Vagina (tissue), 2 donors: Measurements from ENCODE around the gene COMMD6.

Experiments
- POLR2A ChIP-seq, 2 donors: fragments of 450-650 bp; IDR thresholded peaks; one replicate each; pipeline ENCODE4 v1.6.1; 2017; ENCODE audit warnings: antibody characterized with exemption in 2 of 2, mild to moderate bottlenecking in 2 of 2, moderate library complexity in 2 of 2
- POLR2AphosphoS5 ChIP-seq, 2 donors: sonication (generic); formaldehyde crosslinking; IDR thresholded peaks; one replicate each; pipeline ENCODE4 v1.9.0; 2017; ENCODE audit warnings: antibody characterized with exemption in 2 of 2, mild to moderate bottlenecking in 2 of 2, low read depth in 1 of 2; ENCODE audit not compliant: insufficient read depth in 1 of 2
- TF ChIP-seq, protein P1 (sequence below), 3 experiments: fragments of 450-650 bp in 2 of 3; fragments of 200-600 bp in 1 of 3; sonication (generic) in 1 of 3; IDR thresholded peaks; one replicate each; pipeline ENCODE4 v1.5.1; 2017 to 2019; ENCODE audit warnings: antibody characterized with exemption in 3 of 3, mild to moderate bottlenecking in 2 of 3, moderate library complexity in 2 of 3

DNA sequence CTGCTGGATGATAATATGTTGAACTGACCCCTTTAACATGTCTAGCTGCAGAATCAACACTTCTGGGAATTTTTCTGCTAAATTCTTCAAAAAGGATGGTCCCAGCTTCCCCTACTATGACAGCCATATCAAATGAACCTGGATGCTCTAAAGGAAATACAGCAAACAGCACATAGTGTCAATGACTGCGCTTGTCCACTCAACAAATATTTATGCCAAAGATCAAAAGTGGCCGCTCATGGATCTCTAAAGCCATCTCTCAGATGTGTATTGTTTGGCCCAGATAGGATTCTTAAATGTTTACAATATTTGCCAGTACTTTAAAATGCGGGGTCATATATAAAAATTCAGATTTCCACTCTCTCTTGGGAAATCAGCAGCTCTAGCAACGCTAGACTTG lies 59.0 kb downstream of the COMMD6 start:
- TF ChIP-seq, protein P1, sequence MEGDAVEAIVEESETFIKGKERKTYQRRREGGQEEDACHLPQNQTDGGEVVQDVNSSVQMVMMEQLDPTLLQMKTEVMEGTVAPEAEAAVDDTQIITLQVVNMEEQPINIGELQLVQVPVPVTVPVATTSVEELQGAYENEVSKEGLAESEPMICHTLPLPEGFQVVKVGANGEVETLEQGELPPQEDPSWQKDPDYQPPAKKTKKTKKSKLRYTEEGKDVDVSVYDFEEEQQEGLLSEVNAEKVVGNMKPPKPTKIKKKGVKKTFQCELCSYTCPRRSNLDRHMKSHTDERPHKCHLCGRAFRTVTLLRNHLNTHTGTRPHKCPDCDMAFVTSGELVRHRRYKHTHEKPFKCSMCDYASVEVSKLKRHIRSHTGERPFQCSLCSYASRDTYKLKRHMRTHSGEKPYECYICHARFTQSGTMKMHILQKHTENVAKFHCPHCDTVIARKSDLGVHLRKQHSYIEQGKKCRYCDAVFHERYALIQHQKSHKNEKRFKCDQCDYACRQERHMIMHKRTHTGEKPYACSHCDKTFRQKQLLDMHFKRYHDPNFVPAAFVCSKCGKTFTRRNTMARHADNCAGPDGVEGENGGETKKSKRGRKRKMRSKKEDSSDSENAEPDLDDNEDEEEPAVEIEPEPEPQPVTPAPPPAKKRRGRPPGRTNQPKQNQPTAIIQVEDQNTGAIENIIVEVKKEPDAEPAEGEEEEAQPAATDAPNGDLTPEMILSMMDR (IDR thresholded peaks at IDR 0.05), result no peak
- TF ChIP-seq POLR2A (IDR thresholded peaks at IDR 0.05) (no peak), POLR2AphosphoS5 (IDR thresholded peaks at IDR 0.05; ENCODE audit: insufficient read depth in 1 of 2, low read depth in 1 of 2) (no peak)
